NB4 (cell line): Measurements from ENCODE around the gene TBCCD1.

Experiments
- DNase-seq: peaks from one replicate; pipeline ENCODE4 v3.0.0; 2010; ENCODE audit warnings: low read depth
- H3K4me3 ChIP-seq: one replicate; pipeline ENCODE4 v1.5.1; 2011; ENCODE audit warnings: mild to moderate bottlenecking, low read depth, low read length, moderate library complexity
- CTCF ChIP-seq: IDR thresholded peaks from one replicate; pipeline ENCODE4 v1.5.1; 2012; ENCODE audit warnings: low read depth, low read length
- MAX ChIP-seq: IDR thresholded peaks from 2 replicates; pipeline ENCODE4 v1.6.1; 2011; ENCODE audit warnings: low read depth, low read length
- MYC ChIP-seq: IDR thresholded peaks from 2 replicates; pipeline ENCODE4 v1.6.1; 2011; ENCODE audit warnings: low read depth, low read length
- POLR2A ChIP-seq: IDR thresholded peaks from 2 replicates; pipeline ENCODE4 v1.6.1; 2011; ENCODE audit warnings: mild to moderate bottlenecking; ENCODE audit not compliant: insufficient read length; ENCODE audit errors: extremely low read depth

TBCCD1 gene

GRCh38 chr3:186598108-186598784, 31.1 kb upstream of the TBCCD1 start:
- DNase-seq = no peak
- TF ChIP-seq MYC (no peak), POLR2A (no peak), CTCF (no peak), MAX (no peak)
- no peak overlapping the region for H3K4me3 ChIP-seq

GRCh38 chr3:186596568-186597287, 29.6 kb upstream of the TBCCD1 start:
- no peak for DNase-seq

GRCh38 chr3:186594591-186595113, 27.5 kb upstream of the TBCCD1 start:
- TF ChIP-seq MYC = no peak
- no peak for TF ChIP-seq POLR2A
- TF ChIP-seq MAX = no peak
- DNase-seq = no peak
- H3K4me3 ChIP-seq = no peak overlapping the region

More at GRCh38 chr3:186596568-186597287, 29.6 kb upstream of the TBCCD1 start:
- TF ChIP-seq POLR2A (no peak), MYC (no peak), MAX (no peak), CTCF (no peak)
- no peak overlapping the region for H3K4me3 ChIP-seq

GRCh38 chr3:186593862-186594261, 26.7 kb upstream of the TBCCD1 start:
- TF ChIP-seq MYC (no peak), CTCF (no peak), POLR2A (no peak), MAX (no peak)
- H3K4me3 ChIP-seq = no peak overlapping the region
- no peak for DNase-seq

GRCh38 chr3:186592682-186593081, 25.5 kb upstream of the TBCCD1 start:
- TF ChIP-seq POLR2A (no peak), MYC (no peak), MAX (no peak), CTCF (no peak)
- no peak overlapping the region for H3K4me3 ChIP-seq
- DNase-seq = no peak
